ENCODE measurements around the gene PITHD1.
"Not testable (repeated sequence)": the region's sequence is repeated elsewhere in the genome, so short reads cannot be mapped to it uniquely, and the experiment has no call there.

The PITHD1 gene, protein sequence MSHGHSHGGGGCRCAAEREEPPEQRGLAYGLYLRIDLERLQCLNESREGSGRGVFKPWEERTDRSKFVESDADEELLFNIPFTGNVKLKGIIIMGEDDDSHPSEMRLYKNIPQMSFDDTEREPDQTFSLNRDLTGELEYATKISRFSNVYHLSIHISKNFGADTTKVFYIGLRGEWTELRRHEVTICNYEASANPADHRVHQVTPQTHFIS

GRCh38 chr1:23777979-23778814 is at the start of gene PITHD1:
Gene PITHD1 (plus strand): TSS chr1:23778418. CDS start chr1:23778516, 98 bp downstream.
- peak; percentile 76 to 81 for DNase-seq

- no peak for DNase-seq
Observed at GRCh38 chr1:23732363-23733224, 45.6 kb upstream of the PITHD1 start.

DNA sequence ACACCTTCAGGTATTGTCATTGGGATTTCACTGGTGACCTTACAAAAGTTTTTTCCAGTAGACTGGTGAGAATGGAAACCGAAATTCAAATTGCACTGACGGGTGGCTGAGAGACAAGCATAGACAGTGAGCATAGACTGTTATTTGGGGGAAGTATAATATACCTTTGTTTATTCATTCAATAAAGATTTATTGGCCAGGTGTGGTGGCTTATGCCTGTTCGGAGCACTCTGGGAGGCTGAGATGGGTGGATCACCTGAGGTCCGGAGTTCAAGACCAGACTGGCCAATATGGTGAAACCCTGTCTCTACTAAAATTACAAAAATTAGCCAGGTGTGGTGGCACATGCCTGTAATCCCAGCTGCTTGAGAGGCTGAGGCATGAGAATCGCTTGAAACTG is 44.9 kb upstream of the PITHD1 start:
- DNase-seq: not testable (repeated sequence)

DNA sequence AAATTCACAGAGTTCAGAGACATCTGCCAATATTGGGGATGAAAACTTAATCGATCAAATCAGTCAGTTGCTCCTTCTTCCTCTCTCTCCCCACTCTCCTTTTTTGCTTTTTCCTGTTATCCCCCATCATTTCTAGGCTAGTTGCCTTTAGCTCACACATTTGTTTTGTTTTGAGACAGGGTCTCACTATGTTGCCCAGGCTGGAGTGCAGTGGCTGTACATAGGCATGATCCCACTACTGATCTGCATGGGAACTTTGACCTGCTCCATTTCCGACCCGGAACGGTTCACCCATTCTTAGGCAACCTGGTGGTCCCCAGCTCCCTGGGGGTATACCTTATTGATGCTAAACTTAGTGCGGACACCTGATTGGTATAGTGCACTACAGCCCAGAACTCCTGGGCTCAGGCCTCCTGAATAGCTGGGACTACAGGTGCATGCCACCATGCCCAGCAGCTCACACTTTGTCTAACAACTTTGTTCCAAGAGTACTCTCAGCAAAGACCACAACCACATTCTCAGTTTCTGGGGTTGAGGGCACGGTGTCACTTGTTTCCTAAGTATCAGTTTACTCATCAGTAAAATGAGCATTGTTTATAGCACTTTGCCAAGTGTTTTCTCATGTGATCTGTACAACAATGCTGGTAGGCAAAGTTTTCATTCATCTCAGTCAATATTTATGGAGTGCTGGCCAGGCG is 41.6 kb upstream of the PITHD1 start:
- peak in 1 of 2 donors; percentile 16 for DNase-seq

- no peak for DNase-seq
Observed at GRCh38 chr1:23741609-23742008, 36.6 kb upstream of the PITHD1 start.

DNA sequence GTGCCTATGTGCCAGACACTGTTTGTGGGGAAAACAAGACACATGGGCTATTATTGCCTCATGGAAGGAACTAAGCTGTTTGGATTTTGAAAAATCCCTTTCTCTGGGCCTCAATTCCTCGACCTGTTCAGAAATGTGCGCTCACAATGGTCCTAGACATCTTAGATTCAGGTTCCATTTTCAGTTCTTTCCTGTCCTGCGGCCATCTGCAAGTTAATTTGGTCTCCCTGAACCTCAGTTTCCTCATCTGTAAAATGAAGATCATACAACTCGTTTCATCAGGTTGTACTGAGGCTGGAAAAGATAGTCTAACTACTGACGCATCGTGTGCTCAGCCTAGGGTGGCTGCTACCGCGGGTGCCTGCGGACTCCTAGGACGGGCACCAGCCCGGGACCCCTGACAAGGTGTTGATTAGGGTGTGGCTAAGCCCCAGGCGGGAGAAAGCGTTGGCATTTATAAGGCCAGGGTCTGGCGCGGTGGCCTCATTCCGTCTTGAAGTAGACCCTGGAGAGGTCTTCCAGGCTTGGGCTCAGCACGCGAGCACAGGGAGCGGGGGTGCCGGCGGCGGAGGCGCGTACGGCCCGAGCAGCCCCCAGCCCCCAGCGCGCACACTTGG is 35.4 kb upstream of the PITHD1 start:
- DNase-seq: peak; percentile 42 to 45

DNA sequence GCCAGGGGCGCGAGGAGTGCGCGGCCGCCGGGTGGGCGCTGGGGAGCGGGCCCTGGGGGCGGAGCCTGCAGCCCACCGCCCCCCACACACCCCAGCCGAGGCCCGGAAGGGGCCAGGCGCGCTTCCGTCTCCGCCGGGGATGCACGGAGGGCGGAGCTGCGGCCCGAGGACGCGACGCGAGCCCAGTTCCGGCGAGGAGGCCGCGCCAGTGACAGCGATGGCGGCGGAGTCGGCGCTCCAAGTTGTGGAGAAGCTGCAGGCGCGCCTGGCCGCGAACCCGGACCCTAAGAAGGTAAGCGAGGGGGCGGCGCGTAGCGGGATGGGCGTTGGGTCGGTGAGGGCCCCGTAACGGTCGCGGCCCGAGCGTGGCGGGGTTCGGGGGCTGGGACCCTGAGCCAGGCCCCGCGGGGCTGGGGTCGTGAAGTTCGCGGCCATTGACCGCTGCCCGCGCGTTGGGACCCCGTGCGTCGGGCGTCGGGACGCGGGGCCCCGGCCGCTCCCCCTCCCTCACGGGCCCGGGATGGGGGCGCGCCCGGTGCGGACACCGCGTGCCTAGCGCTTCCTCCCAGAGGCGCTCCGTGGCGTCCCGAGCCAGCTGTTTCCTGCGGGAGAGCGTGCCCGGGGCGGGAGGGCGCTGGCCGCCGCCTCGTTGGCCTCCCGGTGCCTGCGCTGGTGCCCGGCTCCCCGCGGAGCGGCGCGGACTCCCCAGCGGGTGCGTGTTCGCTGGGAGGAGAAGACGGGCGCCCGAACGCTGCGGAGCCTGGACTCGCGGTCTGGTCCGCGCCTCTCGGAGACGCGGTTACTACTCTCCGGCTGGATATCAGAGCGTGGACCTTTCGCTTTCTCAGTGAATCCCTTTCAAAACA is 34.7 kb upstream of the PITHD1 start, which contains the start of gene ELOA:
ELOA (plus strand) TSS at position 185 of the 866 bp plus-strand sequence; CDS start at position 218, 33 bp downstream.
- peak; percentile 79 to 82 for DNase-seq

DNA sequence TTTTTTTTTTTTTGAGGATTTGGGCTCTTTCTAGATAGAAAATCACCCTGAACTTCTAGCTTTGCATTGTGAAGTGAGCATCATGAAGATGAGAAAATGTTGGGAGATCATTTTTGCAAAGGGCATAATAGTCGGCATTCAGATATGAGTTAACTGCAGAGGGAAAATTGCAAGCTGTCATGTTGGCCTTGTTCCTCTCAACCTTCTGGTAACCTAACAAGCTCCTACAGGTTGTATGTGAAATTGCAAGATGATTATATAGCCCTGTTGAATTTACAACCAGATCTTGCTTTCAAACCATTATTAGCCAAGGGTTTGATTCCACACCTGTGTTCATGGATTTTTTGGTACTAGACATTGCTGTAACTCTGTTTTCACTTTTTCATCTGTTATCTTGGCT is 32.7 kb upstream of the PITHD1 start:
- no peak for DNase-seq

- no peak for DNase-seq
Observed at GRCh38 chr1:23748016-23748415, 30.2 kb upstream of the PITHD1 start.

GRCh38 chr1:23751050-23751814 is 27.0 kb upstream of the PITHD1 start:
- DNase-seq: peak; percentile 17 to 34

DNA sequence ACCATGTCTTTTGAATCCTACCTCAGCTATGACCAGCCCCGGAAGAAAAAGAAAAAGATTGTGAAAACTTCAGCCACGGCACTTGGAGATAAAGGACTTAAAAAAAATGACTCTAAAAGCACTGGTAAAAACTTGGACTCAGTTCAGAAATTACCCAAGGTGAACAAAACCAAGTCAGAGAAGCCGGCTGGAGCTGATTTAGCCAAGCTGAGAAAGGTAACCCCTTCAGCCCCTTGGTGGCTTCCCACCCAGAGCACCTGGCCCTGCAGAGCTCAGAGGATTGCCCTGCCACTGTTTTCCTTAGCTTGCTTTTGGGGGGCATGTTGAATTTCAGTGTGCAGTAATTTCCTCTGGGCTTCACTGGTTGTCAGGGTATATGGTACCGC is 26.4 kb upstream of the PITHD1 start:
- no peak for DNase-seq

DNA sequence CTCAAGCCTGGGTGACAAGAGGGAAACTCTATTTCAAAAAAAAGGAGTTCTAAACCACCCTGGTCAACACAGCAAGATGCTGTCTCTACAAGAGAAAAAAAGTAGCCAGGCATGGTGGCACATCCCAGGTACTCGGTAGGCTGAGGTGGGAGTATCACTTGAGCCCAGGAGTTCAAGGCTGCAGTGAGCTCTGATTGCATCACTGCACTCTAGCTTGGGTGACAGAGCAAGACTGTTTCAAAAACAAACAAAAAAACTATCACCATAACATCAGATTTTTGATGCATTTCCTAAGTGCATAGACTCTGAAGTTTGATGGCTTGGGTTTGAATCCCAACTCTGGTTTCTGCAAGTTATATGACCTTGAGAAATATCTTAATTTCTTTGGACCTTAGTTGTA is 25.3 kb upstream of the PITHD1 start:
- no peak for DNase-seq

- DNase-seq: no peak
Observed at GRCh38 chr1:23756676-23757075, 21.5 kb upstream of the PITHD1 start.

- no peak for DNase-seq
Observed at GRCh38 chr1:23757812-23758211, 20.4 kb upstream of the PITHD1 start.

GRCh38 chr1:23759277-23759676 is 18.9 kb upstream of the PITHD1 start:
- DNase-seq: no peak

DNA sequence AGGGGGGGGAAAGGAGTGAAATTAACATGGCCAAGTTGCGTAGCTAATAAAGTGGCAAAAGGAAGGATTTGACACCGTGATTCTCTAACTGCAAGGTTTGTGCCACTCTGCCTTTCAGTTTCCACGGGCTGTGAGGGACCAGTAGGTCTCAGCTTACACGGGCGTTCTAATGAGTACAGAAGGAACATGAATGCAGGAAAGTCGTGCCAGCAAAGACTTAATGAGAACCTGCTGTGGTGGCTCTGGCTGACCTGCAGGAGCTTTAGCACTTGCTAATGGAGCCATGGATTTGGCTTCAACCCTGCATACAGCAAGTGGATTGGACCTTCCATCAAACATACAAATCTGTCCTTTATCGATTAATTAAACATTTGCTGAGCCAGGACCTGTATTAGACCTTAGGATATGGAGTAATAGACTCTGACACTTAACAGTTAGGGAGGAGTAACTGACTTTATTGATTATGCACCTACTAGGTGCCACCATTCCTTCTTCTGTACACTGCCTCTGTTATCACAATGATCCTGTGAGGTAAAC is 15.1 kb upstream of the PITHD1 start:
- no peak for DNase-seq

DNA sequence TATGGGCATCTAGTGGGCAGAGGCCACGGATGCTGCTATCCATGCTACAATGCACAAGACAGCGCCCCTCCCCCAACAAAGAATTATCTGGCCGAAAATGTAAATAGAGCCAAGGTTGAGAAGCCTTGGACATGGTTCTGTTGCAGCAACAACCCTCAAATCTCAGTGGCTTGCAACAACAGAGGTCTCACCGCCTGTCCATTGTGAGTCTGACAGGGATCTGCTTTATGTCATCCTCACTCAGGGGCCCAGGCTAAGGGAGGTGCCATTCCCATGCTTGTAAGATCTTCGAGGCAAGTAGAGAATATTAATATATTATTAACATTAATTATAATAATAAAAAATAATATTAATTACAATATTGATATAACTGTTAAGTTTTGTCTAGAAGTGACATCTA is 9.5 kb upstream of the PITHD1 start:
- no peak for DNase-seq

DNA sequence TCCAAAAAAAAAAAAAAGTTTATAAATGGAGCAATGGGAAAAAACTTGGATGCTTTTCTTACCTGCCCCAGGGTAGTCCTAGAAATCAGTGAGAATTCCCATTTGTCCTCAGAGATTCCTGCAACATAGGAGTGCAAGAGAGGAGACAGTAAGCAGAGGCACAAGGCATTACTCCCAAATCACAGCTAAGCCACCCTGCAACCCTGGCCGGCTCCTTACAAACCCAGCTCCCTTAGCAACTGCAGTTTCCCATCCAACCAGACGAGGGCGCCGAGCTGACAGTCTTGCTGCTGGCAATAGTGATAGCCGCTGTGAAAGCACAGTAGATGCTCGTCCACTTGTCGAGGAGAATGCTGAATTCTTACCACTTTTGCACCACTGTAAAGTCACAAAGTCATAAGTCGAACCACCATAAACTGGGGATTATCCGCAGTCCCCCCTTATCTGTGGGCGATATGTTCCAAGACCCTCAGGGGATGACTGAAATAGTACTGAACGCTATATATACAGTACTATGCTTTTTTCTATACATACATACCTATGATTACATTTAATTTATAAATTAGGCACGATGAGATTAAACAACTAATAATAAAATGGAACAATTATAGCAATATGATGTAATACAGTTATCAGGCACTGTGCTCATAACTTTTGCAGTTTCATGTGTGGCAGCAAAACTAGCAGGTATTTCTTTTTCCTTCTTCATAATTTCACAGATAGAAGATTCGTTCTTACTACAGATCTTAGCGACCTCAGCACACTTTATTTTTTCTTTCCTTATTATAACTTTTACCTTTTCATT is 6.0 kb upstream of the PITHD1 start:
- DNase-seq: peak; percentile 90 to 92

- DNase-seq: no peak
Observed at GRCh38 chr1:23772854-23773242, 5.4 kb upstream of the PITHD1 start.
